WTC11 (cell line): ENCODE data around the gene KRABD2.

ENCODE experiments used
- ATF3 ChIP-seq: sonication (generic); formaldehyde crosslinking; conservative IDR thresholded peaks from 2 replicates; pipeline ENCODE4 v1.8.1; 2022; ENCODE audit warnings: mild to moderate bottlenecking, missing genetic modification reagents
- CREM ChIP-seq: sonication (generic); formaldehyde crosslinking; IDR thresholded peaks from 2 replicates; pipeline ENCODE4 v1.8.1; 2022; ENCODE audit warnings: mild to moderate bottlenecking, missing genetic modification reagents, moderate library complexity
- CTCF ChIP-seq: fragments of 200-600 bp; IDR thresholded peaks from 2 replicates; pipeline ENCODE4 v1.8.0; 2022; ENCODE audit warnings: antibody characterized with exemption
- E2F1 ChIP-seq: sonication (generic); formaldehyde crosslinking; IDR thresholded peaks from 2 replicates; pipeline ENCODE4 v1.8.0; 2022; ENCODE audit warnings: mild to moderate bottlenecking, missing genetic modification reagents
- E2F4 ChIP-seq: sonication (generic); formaldehyde crosslinking; IDR thresholded peaks from 2 replicates; pipeline ENCODE4 v1.8.1; 2022; ENCODE audit warnings: low read depth, mild to moderate bottlenecking, moderate library complexity, missing genetic modification reagents, borderline replicate concordance
- EMX1 ChIP-seq: fragments of 250-450 bp; sonication (Bioruptor Pico); IDR thresholded peaks from 2 replicates; pipeline ENCODE4 v1.8.0; 2021; ENCODE audit warnings: mild to moderate bottlenecking
- ERG ChIP-seq: fragments of 250-450 bp; sonication (Bioruptor Pico); IDR thresholded peaks from 2 replicates; pipeline ENCODE4 v1.8.0; 2021; ENCODE audit warnings: mild to moderate bottlenecking
- ETV6 ChIP-seq: sonication (generic); formaldehyde crosslinking; IDR thresholded peaks from 2 replicates; pipeline ENCODE4 v1.8.1; 2022; ENCODE audit warnings: mild to moderate bottlenecking, missing genetic modification reagents
- FOXJ3 ChIP-seq: sonication (generic); formaldehyde crosslinking; IDR thresholded peaks from 2 replicates; pipeline ENCODE4 v1.9.0; 2021; ENCODE audit warnings: missing genetic modification reagents, mild to moderate bottlenecking, borderline replicate concordance
- GABPB1 ChIP-seq: sonication (generic); formaldehyde crosslinking; IDR thresholded peaks from 2 replicates; pipeline ENCODE4 v1.8.1; 2023; ENCODE audit warnings: mild to moderate bottlenecking, missing genetic modification reagents
- GTF2I ChIP-seq: fragments of 250-450 bp; sonication (Bioruptor Pico); conservative IDR thresholded peaks from 2 replicates; pipeline ENCODE4 v1.4.0; 2021; ENCODE audit warnings: mild to moderate bottlenecking
- NFATC4 ChIP-seq: fragments of 250-450 bp; sonication (Bioruptor Pico); IDR thresholded peaks from 2 replicates; pipeline ENCODE4 v1.9.0; 2021; ENCODE audit warnings: mild to moderate bottlenecking
- NFE2L1 ChIP-seq: sonication (generic); formaldehyde crosslinking; IDR thresholded peaks from 2 replicates; pipeline ENCODE4 v1.8.1; 2023; ENCODE audit warnings: missing genetic modification reagents
- NR3C1 ChIP-seq: sonication (generic); formaldehyde crosslinking; conservative IDR thresholded peaks from 2 replicates; pipeline ENCODE4 v1.8.1; 2023; ENCODE audit warnings: low read depth, mild to moderate bottlenecking, missing genetic modification reagents
- PRDM15 ChIP-seq: sonication (generic); formaldehyde crosslinking; IDR thresholded peaks from 2 replicates; pipeline ENCODE4 v1.8.0; 2022; ENCODE audit warnings: missing genetic modification reagents
- RELA ChIP-seq: sonication (generic); formaldehyde crosslinking; IDR thresholded peaks from 2 replicates; pipeline ENCODE4 v1.8.1; 2022; ENCODE audit warnings: missing genetic modification reagents, mild to moderate bottlenecking, borderline replicate concordance
- SOX15 ChIP-seq: fragments of 250-450 bp; sonication (Bioruptor Pico); IDR thresholded peaks from 2 replicates; pipeline ENCODE4 v1.9.0; 2021; ENCODE audit warnings: mild to moderate bottlenecking
- TEAD1 ChIP-seq: sonication (generic); formaldehyde crosslinking; IDR thresholded peaks from 2 replicates; pipeline ENCODE4 v1.8.0; 2022; ENCODE audit warnings: mild to moderate bottlenecking, missing genetic modification reagents
- TEAD4 ChIP-seq: sonication (generic); formaldehyde crosslinking; IDR thresholded peaks from 2 replicates; pipeline ENCODE4 v1.8.0; 2022; ENCODE audit warnings: mild to moderate bottlenecking, missing genetic modification reagents
- ZNF138 ChIP-seq: sonication (generic); formaldehyde crosslinking; conservative IDR thresholded peaks from 2 replicates; pipeline ENCODE4 v1.8.1; 2022; ENCODE audit warnings: mild to moderate bottlenecking, moderate library complexity, missing genetic modification reagents
- ZNF416 ChIP-seq: fragments of 250-450 bp; sonication (Bioruptor Pico); IDR thresholded peaks from 2 replicates; pipeline ENCODE4 v1.9.0; 2021; ENCODE audit warnings: mild to moderate bottlenecking, inconsistent platforms
- ZNF532 ChIP-seq: fragments of 250-450 bp; sonication (Bioruptor Pico); IDR thresholded peaks from 2 replicates; pipeline ENCODE4 v1.9.0; 2021; ENCODE audit warnings: mild to moderate bottlenecking, borderline replicate concordance
- ZNF671 ChIP-seq: fragments of 250-450 bp; sonication (Bioruptor Pico); IDR thresholded peaks from 2 replicates; pipeline ENCODE4 v1.8.0; 2021; ENCODE audit warnings: mild to moderate bottlenecking
- ZSCAN18 ChIP-seq: fragments of 250-450 bp; sonication (Bioruptor Pico); IDR thresholded peaks from 2 replicates; pipeline ENCODE4 v2.1.2; 2022; ENCODE audit warnings: mild to moderate bottlenecking, moderate library complexity

KRABD2 gene

GRCh38 chr17:8376271-8377067, at the start of gene KRABD2 (continued):
- peak; percentile 57; the same call in 1 of the 2 replicates for TF ChIP-seq ZNF532 (CRISPR knock-in tag)
- TF ChIP-seq EMX1 (CRISPR knock-in tag) = peak; percentile 95
- 0 out of 2 replicates have a peak, but pooled peaks have one; percentile 58 for TF ChIP-seq E2F1 (CRISPR knock-in tag)
- peak; percentile 86; the same call in 1 of the 2 replicates for TF ChIP-seq TEAD1 (CRISPR knock-in tag)
- no peak for TF ChIP-seq PRDM15 (CRISPR knock-in tag)
- TF ChIP-seq FOXJ3 (CRISPR knock-in tag) = no peak
- TF ChIP-seq GABPB1 (CRISPR knock-in tag) = peak; percentile 65
- TF ChIP-seq ERG = peak; percentile 93; the same call in 1 of the 2 replicates
- TF ChIP-seq SOX15 (CRISPR knock-in tag) = no peak
- peak; percentile 67; the same call in 1 of the 2 replicates for TF ChIP-seq ATF3 (CRISPR knock-in tag)
- TF ChIP-seq NR3C1 (CRISPR knock-in tag) = 0 out of 2 replicates have a peak, but pooled peaks have one; percentile 50
- TF ChIP-seq NFE2L1 (CRISPR knock-in tag) = peak; percentile 91
- TF ChIP-seq NFATC4 = peak; percentile 91
- no peak; the same call in 1 of the 2 replicates for TF ChIP-seq CREM (CRISPR knock-in tag)
- TF ChIP-seq CTCF = peak; percentile 46; the same call in 1 of the 2 replicates
- TF ChIP-seq ETV6 (CRISPR knock-in tag) = peak; percentile 94; the same call in 1 of the 2 replicates
- peak; percentile 78; the same call in 1 of the 2 replicates for TF ChIP-seq E2F4 (CRISPR knock-in tag)
- 0 out of 2 replicates have a peak, but pooled peaks have one; percentile 8 for TF ChIP-seq TEAD4 (CRISPR knock-in tag)
- no peak for TF ChIP-seq ZSCAN18
- peak; percentile 91 for TF ChIP-seq ZNF671 (CRISPR knock-in tag)
- TF ChIP-seq ZNF416 = peak; percentile 92
- peak; percentile 95 for TF ChIP-seq ZNF138
- no peak for TF ChIP-seq GTF2I
- no peak for TF ChIP-seq RELA (CRISPR knock-in tag)
